GM15510 (cell line): ENCODE data around the gene ARRB1.

Experiments used
- POLR2A ChIP-seq: IDR thresholded peaks from 3 replicates; pipeline ENCODE4 v1.6.1; 2011; ENCODE audit warnings: borderline replicate concordance; ENCODE audit not compliant: insufficient read length; ENCODE audit errors: extremely low read depth

ARRB1 gene

DNA sequence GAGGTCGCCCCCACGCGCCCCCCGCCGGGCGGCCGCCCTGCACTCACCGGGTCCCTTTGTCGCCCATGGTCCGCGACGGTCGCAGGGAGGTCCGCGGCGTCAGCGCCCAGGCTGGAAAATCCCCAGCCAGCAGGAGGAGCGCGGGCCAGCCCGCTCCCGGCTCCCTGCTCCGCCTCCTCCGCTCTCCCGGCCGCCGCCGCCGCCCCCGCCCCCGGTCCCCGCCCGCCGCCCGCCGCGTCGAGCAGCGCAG is at the start of gene ARRB1:
TSS of gene ARRB1 (minus strand) at position 121 of the 250 bp plus-strand sequence. CDS start at position 67, 54 bp downstream.
- TF ChIP-seq POLR2A: no peak

DNA sequence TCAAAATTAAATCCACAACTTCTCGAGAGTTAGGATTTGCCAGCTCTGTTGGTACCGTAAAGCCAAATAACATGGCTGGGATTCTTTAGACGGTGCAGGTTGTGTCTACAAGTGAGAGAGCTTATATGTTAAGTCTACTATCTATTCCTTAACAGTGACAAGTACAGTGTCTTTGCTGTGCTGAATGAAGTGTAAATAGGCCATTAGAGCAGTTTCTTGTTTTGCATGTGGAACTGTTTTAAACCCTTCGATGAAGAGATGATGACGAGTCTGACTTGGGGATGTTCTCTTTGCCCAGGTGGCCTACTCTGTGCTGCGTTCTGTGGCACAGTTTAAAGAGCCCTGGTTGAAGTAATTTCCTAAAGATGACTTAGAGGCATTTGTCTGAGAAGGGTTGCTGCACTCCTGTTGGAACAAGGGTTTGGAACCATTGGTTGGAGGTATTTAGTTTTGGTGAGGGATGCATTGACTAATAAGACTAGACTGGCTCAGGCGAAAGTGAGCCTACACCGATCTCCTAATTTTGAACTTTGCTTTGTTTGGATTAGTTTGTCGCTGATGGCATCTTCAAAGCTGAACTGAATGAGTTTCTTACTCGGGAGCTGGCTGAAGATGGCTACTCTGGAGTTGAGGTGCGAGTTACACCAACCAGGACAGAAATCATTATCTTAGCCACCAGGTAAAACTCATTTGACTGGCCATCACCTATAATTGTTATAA is 48.8 kb upstream of the ARRB1 start:
- no peak for TF ChIP-seq POLR2A

DNA sequence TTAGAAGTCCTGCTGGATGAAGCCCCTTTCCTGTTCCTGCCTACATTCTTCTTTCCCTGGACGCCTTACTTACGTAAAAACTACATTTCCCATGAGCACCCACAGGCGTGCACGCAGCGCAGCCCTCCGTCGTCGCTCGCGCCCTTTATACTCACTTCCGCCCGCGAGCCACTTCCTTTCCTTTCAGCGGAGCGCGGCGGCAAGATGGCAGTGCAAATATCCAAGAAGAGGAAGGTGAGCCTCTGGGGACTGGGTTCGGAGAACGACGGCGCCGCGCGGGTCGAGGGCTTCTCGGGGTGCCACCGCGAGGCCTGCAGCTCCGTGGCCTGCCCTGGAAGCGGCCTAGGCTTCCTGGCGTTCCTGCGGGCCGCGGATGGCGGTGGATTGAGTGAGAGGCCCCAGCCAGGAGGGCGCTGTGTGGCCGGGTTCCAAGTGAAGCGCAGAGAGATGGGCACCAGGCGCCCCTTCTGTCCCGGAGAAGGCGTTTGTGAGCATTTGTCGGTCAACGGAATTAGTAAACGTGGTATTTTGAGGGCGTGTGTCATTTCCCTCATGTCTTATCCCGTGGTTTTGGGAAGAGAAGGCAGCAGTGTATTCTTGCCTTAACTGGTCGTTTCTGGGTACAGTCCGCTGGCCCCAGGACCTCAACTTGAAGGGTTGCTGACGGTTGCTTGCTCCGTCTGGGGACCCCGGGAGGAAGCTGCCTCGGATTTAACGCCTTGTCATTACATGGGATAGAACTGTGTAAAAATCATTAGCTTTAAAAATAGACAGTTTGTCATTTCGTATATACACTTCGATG is 48.1 kb upstream of the ARRB1 start, which contains the start of gene RPS3:
TSS of gene RPS3 (plus strand) at position 175 of the 802 bp plus-strand sequence. CDS start at position 205, 30 bp downstream.
- TF ChIP-seq POLR2A: peak; percentile 99

DNA sequence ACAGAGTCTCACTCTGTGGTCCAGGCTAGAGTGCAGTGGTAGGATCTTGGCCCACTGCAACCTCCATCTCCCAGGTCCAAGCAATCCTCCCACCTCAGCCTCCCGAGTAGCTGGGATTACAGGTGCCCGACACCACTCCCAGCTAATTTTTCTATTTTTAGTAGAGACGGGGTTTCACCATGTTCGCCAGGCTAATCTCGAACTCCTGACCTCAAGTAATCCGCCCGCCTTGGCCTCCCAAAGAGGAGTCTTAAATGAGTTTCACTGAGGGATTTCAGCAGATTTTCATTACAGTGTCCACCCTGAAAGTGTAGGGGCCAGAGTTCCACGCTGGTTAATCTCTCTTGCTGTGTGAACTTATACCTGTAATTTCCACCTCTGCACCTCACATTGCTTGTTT is 47.4 kb upstream of the ARRB1 start:
- TF ChIP-seq POLR2A: no peak

DNA sequence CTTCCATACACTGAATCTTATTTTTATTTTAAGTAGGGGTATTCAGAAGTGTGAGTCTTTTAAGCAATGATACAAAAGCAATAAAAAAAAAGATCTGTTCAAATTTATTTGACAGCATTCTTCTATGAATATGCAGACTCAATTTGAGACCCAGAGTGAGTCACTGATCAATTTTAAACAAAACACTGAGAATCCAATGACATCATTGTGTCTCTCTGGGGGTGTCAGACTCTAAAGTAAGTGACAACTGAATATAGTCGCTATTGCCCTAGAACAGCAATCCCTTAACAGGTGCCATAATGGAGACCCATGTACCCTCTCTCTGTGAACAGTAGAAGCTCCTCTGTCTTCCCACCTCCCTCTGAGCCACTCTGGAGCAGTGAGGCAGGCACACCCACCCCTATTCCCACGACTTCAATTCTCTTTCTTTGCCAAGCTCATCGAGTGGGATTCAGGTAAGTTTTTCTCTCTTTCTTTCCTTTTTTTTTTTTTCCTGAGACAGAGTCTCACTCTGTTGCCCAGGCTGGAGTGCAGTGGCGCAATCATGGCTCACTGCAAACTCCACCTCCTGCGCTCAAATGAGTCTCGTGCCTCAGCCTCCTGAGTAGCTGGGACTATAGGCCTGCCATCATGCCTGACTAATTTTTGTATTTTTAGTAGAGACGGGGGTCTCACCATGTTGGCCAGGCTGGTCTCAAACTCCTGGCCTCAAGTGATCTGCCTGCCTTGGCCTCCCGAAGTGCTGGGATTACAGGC is 42.8 kb upstream of the ARRB1 start:
- TF ChIP-seq POLR2A: no peak

DNA sequence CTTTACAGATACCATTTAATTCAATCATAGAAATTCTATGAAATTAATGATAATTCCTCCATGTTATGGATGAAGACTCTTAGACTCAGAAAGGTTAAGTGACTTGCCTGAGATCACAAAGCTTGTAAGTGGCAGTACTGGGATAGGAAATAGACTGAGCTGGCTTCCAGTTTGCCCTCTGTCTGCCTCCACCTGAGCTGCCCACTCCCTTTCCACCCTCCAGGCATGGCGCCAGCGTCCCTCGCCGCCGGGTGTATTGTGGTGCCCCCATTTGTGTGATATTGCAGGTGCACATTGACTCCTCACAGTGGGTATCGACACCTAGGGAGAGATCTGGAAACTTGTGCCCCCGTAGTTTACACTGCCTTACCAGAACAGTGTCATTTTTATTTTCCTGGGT is 38.5 kb upstream of the ARRB1 start:
- no peak for TF ChIP-seq POLR2A

DNA sequence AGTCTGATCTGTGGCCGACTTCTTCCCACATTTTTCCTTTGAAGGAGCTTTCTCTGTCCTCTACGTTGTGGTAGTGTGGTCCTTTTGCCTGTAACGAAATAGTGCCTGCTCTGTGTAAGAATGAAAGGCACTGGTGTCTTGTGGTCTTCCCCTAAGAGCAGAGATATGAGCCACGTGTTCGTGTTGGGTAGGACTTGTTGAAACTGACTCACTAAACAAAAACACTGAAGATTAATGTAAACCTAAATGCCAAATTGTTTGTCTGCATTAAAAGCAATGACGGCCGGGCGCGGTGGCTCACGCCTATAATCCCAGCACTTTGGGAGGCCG is 37.8 kb upstream of the ARRB1 start:
- no peak for TF ChIP-seq POLR2A

DNA sequence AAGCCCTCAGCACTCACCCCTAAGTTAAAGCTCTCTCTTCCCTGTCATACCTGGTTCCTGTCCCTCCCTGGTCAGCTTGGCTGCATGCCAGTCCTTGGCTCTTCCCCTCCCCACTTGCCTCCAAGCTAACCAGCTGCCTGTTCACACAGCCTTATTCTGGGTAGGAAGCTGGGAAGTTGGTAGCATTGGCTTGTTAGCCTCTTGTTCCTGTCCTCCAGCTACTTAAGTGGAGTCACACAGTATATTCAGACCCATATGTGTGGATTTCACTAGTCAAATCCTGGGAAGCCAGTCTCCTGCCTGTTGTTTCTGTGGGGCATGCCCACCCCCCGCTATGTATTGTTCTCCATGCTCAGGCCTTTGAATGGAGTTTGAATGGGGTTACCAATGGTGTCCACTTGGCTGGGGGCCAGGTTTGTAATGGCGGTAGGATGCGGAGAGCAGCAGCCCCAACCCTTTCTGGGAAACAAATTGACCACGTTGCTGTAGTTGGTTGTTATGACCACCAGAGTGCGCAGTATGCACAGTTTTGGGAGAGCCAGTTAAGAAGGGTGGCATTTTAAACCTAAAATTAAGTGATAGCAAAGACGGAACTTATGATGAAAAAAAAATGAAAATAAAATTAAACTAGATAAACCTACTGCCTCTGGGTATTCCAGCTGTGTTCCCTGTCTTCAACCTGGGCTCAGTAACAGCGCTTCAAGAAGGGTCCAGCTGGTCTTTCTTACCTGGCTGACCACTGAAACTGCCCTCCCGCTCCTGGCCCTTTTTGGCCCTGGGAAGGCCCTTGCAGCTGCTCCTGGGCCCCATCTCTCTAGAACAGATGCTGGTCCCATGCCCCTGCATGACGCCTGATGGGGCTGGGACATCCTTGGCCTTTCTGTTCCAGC is 37.2 kb upstream of the ARRB1 start:
- TF ChIP-seq POLR2A: no peak

DNA sequence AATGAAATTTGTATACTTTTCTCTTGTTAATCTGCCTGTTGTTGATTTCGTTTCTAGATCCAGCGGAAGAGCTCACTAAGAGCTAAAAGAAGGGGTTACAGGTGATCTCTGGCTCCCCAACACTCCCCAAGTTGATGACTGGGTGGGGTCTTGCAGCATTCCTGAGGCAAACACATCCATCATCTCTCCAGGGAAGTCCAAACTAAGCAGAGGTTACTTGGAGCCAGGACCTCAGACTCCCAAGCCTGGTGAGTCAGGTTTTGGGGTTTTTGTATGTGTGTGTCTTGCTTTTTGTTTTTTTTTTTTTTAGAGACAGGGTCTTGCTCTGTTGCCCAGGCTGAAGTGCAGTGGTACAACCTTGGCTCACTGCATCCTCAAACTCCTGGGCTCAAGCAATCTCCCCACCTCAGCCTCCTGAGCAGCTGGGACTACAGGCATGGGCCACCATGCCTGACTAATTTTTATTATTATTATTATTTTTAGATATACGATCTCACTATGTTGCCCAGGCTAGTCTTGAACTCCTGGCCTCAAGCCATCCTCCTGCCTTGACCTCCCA is 36.4 kb upstream of the ARRB1 start:
- TF ChIP-seq POLR2A: no peak

DNA sequence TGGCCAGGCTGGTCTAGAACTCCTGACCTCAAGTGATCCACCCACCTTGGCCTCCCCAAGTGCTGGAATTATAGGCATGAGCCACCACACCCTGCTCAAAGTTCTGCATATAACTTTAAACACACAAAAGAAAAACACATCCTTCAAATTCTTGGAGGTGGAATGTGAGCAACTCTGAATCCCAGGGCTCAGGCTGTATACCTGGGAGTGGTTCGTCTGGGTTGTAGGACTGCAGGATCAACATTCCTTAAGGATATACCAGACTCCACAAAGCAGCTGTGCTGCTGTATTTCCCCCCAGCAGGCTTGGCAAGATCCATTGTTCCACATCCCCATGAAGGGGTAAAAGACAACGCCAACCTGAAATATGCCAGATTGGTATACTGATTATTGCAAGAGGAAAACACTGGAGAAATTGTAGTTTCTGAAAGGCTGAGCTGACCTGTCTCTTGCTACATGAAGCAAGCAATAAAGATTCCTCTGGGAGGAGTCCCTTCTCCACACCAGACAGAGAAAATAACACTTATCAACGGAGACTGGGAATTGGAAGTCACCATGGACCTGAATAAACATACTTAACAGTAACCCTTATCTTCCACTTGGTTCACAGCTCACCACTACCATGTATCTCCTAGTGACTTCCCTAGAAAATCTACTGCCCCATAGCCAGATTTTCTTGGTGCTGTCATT is 35.6 kb upstream of the ARRB1 start:
- TF ChIP-seq POLR2A: no peak

DNA sequence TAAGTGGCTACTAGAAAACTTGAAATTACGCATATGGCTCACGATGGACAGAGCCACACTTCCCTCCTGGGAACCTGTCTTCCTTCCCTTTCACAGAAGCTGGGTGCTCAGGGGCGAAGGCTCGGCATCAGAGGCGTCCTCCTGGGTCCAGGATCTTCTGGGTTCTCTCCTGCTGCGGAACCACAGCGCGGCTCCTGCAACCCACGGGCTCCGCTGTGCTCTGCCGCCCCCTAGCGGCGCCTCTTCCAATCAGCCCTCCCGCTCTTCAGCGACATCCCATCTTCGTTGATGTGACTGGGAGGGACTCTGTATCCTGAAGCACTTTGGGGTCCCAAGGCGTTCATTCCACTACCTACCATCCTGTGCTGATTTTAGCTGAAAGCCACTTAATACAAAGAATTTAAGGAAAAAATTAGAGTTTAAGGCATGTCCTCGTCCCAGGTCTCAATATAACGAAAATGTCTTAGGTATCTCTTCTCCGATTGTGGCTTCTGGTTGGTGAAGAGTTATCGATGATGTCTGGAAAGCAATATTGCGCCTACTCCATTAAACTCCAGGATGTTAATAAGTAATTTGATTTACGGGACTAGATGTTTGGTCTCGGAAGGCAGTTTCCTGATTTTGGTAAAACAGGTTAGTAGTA is 33.1 kb upstream of the ARRB1 start:
- no peak for TF ChIP-seq POLR2A

DNA sequence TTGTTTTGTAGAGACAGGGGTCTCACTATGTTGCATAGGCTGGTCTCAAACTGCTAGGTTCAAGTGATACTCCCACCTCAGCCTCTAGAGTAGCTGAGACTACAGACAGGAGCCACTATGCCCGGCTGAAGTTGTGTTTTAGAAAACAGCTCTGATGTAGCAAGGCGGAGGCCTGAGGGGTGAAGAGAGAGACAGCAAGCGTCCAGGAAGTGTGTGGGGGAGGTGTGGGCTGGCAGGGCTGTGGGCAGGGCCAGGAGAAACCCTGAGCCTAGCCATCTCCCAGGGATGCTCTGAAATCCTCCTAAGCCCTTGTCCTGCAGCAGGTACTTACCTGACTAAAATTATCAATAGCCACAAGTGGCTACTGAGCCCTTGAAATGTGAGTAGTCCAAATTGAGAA is 31.8 kb upstream of the ARRB1 start:
- TF ChIP-seq POLR2A: no peak

DNA sequence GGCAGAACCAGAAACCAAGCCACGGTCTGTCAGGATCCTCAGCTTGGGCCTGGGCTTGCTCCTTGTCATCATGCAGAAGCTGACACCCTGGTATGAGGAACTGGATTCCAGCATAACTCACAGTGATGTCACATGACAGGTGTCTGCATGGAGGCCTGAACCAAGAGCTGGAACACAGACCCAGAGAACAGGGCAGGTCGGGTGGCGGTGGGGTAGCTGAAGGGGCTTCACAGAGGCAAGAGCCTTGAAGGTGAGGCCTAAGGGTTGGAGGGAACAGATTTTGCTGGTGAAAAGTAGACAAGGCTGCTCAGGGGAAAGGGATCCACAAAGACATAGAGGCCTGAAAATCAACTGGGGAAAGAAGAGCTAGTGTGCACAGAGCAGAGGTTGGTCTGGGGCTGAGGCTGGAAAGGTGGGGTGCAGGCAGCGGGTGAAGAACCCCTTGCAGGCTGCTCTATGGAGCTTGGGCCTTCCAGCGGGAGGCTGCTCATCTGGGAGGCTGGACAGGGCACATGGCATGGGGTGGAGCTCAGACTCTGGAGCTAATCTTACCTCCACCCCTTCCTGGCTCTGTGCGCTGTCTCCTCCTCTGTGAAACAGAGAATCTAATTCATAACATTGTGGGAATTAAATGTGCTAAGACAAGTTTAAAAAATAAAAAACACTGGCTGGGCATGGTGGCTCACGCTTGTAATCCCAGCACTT is 29.4 kb upstream of the ARRB1 start:
- no peak for TF ChIP-seq POLR2A
